ENCODE measurements around the gene KCTD15.

KCTD15 gene

GRCh38 chr19:33798681-33799111 is 2.0 kb downstream of the KCTD15 start:
- DNase-seq = no peak

GRCh38 chr19:33799476-33799875 is 2.8 kb downstream of the KCTD15 start:
- no peak for DNase-seq

GRCh38 chr19:33800012-33800680 is 3.5 kb downstream of the KCTD15 start:
- no peak for DNase-seq

DNA sequence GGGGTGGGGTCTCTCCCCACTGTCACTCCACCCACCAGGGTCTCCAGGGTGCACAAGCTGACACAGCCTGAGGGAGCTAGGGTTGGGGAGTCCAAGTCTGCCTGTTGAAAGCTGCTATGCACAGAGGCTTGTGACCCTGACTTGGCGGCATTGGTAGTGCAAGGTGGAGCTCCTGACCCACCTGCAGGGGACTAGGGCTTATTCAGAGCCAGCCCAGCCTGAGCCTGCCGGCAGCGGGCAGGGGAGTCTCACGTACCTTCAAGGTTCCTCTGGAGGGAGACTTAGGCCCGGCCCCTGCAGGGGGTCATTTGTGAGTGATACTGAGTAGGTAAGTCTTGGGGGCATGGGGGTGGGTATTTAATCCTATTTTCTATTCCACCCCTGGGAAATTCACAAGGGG is 4.7 kb downstream of the KCTD15 start:
- DNase-seq = no peak

DNA sequence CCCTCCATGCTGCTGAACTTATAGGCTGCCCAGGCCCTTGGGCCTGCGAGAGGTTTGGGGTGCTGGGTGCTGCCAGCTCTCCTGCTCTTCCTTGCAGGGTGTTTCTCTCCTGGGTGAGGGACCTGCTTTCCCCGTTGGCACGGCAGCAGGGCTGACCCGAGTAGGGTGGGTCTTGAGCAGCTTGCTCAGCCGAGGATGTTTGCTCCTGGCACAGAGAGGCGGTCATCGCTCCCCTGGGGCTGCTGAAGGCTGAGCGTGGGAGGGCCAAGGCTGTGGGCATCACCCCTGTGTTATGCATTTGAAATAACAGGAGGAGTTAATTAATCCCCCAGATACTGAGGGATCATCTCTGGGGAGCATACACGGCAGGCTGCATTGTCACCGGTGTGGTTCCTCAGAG is 5.3 kb downstream of the KCTD15 start:
- no peak for DNase-seq

GRCh38 chr19:33802801-33803200 is 6.1 kb downstream of the KCTD15 start:
- no peak for DNase-seq

- no peak for DNase-seq
Observed at GRCh38 chr19:33803383-33803782, 6.7 kb downstream of the KCTD15 start.

- no peak for DNase-seq
Observed at GRCh38 chr19:33804021-33804799, 7.5 kb downstream of the KCTD15 start.

GRCh38 chr19:33805313-33805712 is 8.6 kb downstream of the KCTD15 start:
- no peak for DNase-seq

- no peak for DNase-seq
Observed at GRCh38 chr19:33805840-33806433, 9.3 kb downstream of the KCTD15 start.

- no peak for DNase-seq
Observed at GRCh38 chr19:33806434-33806881, 9.8 kb downstream of the KCTD15 start.

DNA sequence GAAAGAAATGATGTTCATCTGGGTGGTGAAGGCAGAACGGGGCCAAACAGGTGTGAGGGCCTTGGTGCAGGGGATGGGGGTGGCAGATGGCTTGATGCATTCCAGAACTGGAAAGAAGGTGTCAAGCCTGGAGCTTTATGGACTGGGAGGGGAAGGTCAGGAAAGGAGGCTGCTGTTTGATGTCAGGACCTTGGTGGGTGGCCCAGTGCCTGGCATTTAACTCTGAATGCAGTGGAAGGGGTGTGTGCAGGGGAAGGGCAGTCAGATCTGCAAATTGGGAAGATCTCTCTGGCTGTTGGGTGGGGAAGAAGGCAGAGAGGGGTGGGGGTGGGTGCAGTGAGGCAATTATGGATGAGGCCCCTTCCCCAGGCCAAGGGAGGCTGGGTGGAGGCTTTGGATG is 11.7 kb downstream of the KCTD15 start:
- no peak for DNase-seq

DNA sequence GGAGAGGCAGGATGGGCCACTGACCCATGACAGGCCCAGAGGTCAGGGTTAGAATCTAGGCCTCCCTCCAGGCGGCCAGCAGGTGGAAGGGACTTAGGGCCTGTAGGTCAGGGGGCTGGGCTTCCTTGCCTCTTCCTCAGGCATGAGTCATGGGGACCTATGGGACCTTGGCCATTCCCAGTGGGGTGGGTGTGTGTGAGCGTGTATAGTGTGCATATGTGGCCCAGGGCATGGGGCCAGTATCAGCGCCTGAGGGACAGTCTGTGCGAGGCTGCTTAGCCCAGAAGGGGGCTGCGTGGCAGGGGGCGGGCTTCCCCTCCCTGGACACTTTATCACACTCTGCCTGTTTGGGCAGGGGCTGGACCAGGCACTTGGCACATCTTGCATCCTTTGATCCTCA is 13.3 kb downstream of the KCTD15 start:
- no peak for DNase-seq

DNA sequence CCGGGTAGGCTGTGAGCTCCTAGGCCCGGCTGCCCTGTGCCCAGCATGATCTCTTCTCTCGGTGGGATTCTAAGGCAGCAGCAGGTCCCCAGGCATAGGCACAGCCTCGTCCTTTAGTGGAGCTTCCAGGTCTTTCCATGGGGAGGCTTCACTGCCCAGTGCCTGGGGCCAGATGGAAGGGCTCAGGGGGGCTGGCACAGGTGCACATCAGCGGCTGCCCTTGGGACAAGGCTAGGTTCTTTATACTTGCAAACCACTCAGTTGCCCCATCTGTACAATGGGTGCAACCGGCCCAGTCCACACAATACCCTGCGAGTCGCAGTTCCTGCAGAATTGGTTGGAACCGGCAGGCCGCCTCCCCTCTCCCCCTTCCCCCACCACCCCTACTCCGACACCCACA is 14.2 kb downstream of the KCTD15 start:
- DNase-seq = no peak

DNA sequence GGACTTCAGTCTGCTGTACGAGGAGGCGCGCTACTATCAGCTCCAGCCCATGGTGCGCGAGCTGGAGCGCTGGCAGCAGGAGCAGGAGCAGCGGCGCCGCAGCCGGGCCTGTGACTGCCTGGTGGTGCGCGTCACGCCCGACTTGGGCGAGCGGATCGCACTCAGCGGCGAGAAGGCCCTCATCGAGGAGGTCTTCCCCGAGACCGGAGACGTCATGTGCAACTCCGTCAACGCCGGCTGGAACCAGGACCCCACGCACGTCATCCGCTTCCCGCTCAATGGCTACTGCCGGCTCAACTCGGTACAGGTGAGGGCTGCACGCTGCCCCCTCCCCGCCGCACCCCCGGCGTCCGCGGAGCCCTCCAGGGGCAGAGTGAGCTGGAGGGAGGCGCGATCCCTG is 14.6 kb downstream of the KCTD15 start:
- DNase-seq = no peak

- DNase-seq = no peak
Observed at GRCh38 chr19:33811736-33812387, 15.2 kb downstream of the KCTD15 start.

DNA sequence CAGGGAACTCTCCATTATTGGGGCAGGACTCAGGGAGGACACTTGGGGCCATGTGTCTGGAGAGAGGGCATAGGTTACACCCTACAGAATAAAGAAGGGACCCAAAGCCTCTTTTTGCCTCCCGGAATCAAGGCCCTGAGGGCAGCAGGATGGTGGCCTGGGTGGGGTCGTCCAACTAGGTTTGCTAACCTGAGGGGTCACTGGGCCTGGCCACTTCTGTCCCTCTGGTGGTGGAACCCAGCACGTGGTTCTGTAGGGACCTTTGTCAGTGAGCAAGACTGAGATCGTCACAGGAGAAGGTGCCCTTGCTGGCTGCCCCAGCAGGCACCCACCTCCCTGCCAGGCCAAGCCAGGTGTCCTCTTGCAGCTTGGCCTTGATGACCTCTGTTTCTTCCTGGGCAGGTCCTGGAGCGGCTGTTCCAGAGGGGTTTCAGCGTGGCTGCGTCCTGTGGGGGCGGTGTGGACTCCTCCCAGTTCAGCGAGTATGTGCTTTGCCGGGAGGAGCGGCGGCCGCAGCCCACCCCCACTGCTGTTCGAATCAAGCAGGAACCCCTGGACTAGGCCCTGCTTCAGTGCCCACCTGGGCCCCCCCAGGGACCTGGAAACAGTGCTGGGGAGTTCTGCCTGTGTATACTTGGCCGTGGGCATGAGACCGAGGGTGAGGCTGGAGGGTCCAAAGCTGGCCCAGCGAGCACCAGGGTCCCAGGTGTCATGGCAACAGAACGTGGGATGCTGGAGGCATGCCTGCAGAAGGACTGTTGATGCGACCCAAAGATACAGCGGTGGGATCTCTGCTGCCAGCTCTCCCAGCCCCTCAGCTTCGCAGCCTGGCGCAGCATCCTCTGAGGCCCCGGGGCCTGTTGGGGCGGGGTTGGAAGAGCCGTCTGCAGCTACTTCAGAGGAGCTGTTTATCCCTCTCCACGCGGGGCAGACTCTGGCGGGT is 16.0 kb downstream of the KCTD15 start:
- DNase-seq = no peak

- no peak for DNase-seq
Observed at GRCh38 chr19:33813391-33814101, 16.9 kb downstream of the KCTD15 start.

GRCh38 chr19:33814181-33815165 is 17.8 kb downstream of the KCTD15 start:
- no peak for DNase-seq

Data from NCI-H2029 treated with DMSO at 0.1 percent for 48 hours (cell line).